ENCODE data around the gene KCNK3. TPM values are rescaled to one million over a fixed set of nuclear protein-coding genes. Genes with fewer than 3 reads are reported as not detected.

Gene KCNK3
- polyA plus RNA-seq, 1 of the 3 experiments (the other 2 are of a cell fraction) = 0.16 TPM

DNA sequence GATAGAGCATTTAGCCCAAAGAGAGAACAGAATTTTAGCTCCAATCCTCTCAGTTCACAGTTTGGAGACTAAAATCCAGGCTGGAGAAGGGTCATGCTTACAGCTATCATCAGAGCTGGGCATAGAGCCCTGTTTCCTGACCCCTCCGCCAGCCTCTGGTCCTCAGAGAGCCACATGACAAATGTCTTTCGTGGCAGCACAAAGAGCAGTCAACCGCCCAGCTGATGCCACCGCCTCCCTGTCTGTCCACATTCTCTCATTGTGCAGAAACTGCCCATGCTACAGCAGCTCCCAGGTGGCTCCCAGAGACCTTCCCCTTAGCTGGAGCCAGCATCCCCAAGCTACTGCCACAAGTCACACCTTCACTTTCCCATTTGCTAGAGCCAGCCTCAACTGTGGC, 7.6 kb downstream of the KCNK3 start:
- no peaks in the 10 kb centered on the region for H3K36me3 ChIP-seq (replicated peaks in 1 of 2; ENCODE audit: control insufficient read depth in 1 of 2, insufficient read depth in 2 of 2, low read length in 1 of 2)
- H2AFZ ChIP-seq (ENCODE audit: low read depth) = no peak overlapping the region
- H4K20me1 ChIP-seq (ENCODE audit: insufficient read depth) = no peaks in the 10 kb centered on the region
- H3F3A ChIP-seq (replicated peaks; ENCODE audit: insufficient read depth) = peaks cover 3% of the 10 kb centered on the region
- H3K4me3 ChIP-seq (ENCODE audit: low read depth in 2 of 2, low read length in 1 of 2) = no peak overlapping the region
- DNase-seq = no peak
- peaks cover 14 to 30% of the 10 kb centered on the region in 2 experiments; a peak in 2 of 4 replicates for H3K4me1 ChIP-seq (ENCODE audit: control insufficient read depth in 1 of 2, insufficient read depth in 2 of 2, low read depth in 1 of 2, low read length in 1 of 2)
- ChIA-PET POLR2A (no interaction called here), CTCF (interaction anchor here (0.7 to 4.3 kb wide), 6 partner anchors 9 to 94 kb away, joined by 3 to 25 read pairs (median 8); no protein-coding TSS in a partner anchor)
- WGBS (ENCODE audit: low lambda C conversion rate) = 46% methylated on average over 4 of the region's 4 CpGs
- no peaks in the 10 kb centered on the region for H3K79me2 ChIP-seq (ENCODE audit: insufficient read depth)
- no peak overlapping the region for H3K4me2 ChIP-seq
- no peaks in the 10 kb centered on the region for H3K9me2 ChIP-seq
- H3K9ac ChIP-seq = no peak overlapping the region
- H3K9me3 ChIP-seq = no peaks in the 10 kb centered on the region
- no peak for TF ChIP-seq USF1 (IDR thresholded peaks at IDR 0.05; ENCODE audit: borderline replicate concordance, low read depth)
- no peak for TF ChIP-seq TAF1 (IDR thresholded peaks at IDR 0.05; ENCODE audit: borderline replicate concordance, low read depth, low read length)
- no peak for TF ChIP-seq ELF1 (IDR thresholded peaks at IDR 0.05)
- no peak for TF ChIP-seq EP300 (IDR thresholded peaks at IDR 0.05; ENCODE audit: borderline replicate concordance in 1 of 2, low read depth in 1 of 2, low read length in 1 of 2)
- H3K27me3 ChIP-seq (ENCODE audit: insufficient read depth) = no peaks in the 10 kb centered on the region
- no peak overlapping the region for H3K27ac ChIP-seq (ENCODE audit: low read depth in 2 of 2, low read length in 1 of 2)

- DNase-seq = no peak
- WGBS (ENCODE audit: low lambda C conversion rate) = 86% methylated on average over 5 of the region's 5 CpGs
- H3K4me3 ChIP-seq (ENCODE audit: low read depth in 2 of 2, low read length in 1 of 2) = no peak overlapping the region
Measured at GRCh38 chr2:26701596-26701995, 9.1 kb downstream of the KCNK3 start.

More at GRCh38 chr2:26701596-26701995, 9.1 kb downstream of the KCNK3 start:
- CTCF ChIA-PET = interaction anchor here (1.0 to 4.3 kb wide), 5 partner anchors 8 to 96 kb away, joined by 3 to 25 read pairs (median 11); no protein-coding TSS in a partner anchor
- no peak overlapping the region for H2AFZ ChIP-seq (ENCODE audit: low read depth)
- peaks cover 3% of the 10 kb centered on the region for H3F3A ChIP-seq (replicated peaks; ENCODE audit: insufficient read depth)
- H3K27ac ChIP-seq (ENCODE audit: low read depth in 2 of 2, low read length in 1 of 2) = peak overlapping the region in 1 of 2 experiments; percentile 80; a peak in 2 of 4 replicates
- no peak overlapping the region for H3K9ac ChIP-seq
- no peak for TF ChIP-seq TCF12 (IDR thresholded peaks at IDR 0.05)
- no peak for TF ChIP-seq RXRA (IDR thresholded peaks at IDR 0.05; ENCODE audit: borderline replicate concordance, low read depth)
- TF ChIP-seq FOXJ3 (CRISPR knock-in tag; IDR thresholded peaks at IDR 0.05) = no peak
- TF ChIP-seq TAF1 (IDR thresholded peaks at IDR 0.05; ENCODE audit: borderline replicate concordance, low read depth, low read length) = no peak
- no peak for TF ChIP-seq POLR2AphosphoS5 (IDR thresholded peaks at IDR 0.05; ENCODE audit: low read depth, low read length)
- TF ChIP-seq IRF3 (IDR thresholded peaks at IDR 0.05; ENCODE audit: low read depth, low read length) = no peak
- TF ChIP-seq YY1 (IDR thresholded peaks at IDR 0.05; ENCODE audit: low read depth) = no peak
- TF ChIP-seq GABPA (IDR thresholded peaks at IDR 0.05; ENCODE audit: low read depth) = no peak
- no peak for TF ChIP-seq ZBTB33 (IDR thresholded peaks at IDR 0.05; ENCODE audit: borderline replicate concordance, low read depth)
- TF ChIP-seq RAD21 (IDR thresholded peaks at IDR 0.05; ENCODE audit: low read length) = no peak
- no peak for TF ChIP-seq GATA2 (CRISPR knock-in tag; IDR thresholded peaks at IDR 0.05)
- TF ChIP-seq SMC3 (IDR thresholded peaks at IDR 0.05; ENCODE audit: low read depth, low read length) = no peak
- H3K4me2 ChIP-seq = no peak overlapping the region
- no peaks in the 10 kb centered on the region for H3K9me2 ChIP-seq
- peaks cover 12 to 33% of the 10 kb centered on the region in 2 experiments; a peak in 2 of 4 replicates for H3K4me1 ChIP-seq (ENCODE audit: control insufficient read depth in 1 of 2, insufficient read depth in 2 of 2, low read depth in 1 of 2, low read length in 1 of 2)
- H3K36me3 ChIP-seq (replicated peaks in 1 of 2; ENCODE audit: control insufficient read depth in 1 of 2, insufficient read depth in 2 of 2, low read length in 1 of 2) = no peaks in the 10 kb centered on the region
- H3K79me2 ChIP-seq (ENCODE audit: insufficient read depth) = no peaks in the 10 kb centered on the region
- POLR2A ChIA-PET = interaction anchor here (1.0 to 1.2 kb wide), 3 partner anchors 10 to 34 kb away, joined by 3 to 4 read pairs (median 3); no protein-coding TSS in a partner anchor
- no peaks in the 10 kb centered on the region for H3K9me3 ChIP-seq
- H4K20me1 ChIP-seq (ENCODE audit: insufficient read depth) = no peaks in the 10 kb centered on the region
- no peaks in the 10 kb centered on the region for H3K27me3 ChIP-seq (ENCODE audit: insufficient read depth)

Measured in SK-N-SH (cell line).